ENCODE measurements around the gene AFF3.

GRCh38 chr2:99554238-99554637, 588.2 kb downstream of the AFF3 start:
- TF ChIP-seq KDM6A (CRISPR knock-in tag; IDR thresholded peaks at IDR 0.05; ENCODE audit: low read depth) (no peak), ESRRA (CRISPR knock-in tag; IDR thresholded peaks at IDR 0.05; ENCODE audit: low read depth) (no peak), RXRA (CRISPR knock-in tag; IDR thresholded peaks at IDR 0.05) (no peak), AHR (CRISPR knock-in tag; IDR thresholded peaks at IDR 0.05) (no peak), HMG20A (CRISPR knock-in tag; IDR thresholded peaks at IDR 0.05; ENCODE audit: borderline replicate concordance) (no peak), JUN (CRISPR knock-in tag; IDR thresholded peaks at IDR 0.05) (no peak), ZBED4 (CRISPR knock-in tag; IDR thresholded peaks at IDR 0.05; ENCODE audit: borderline replicate concordance) (no peak), SP1 (IDR thresholded peaks at IDR 0.05) (no peak), SP1 (CRISPR knock-in tag; IDR thresholded peaks at IDR 0.05) (no peak), HOXA5 (CRISPR knock-in tag; IDR thresholded peaks at IDR 0.05) (no peak), KLF6 (CRISPR knock-in tag; IDR thresholded peaks at IDR 0.05) (no peak), MYC (CRISPR knock-in tag; IDR thresholded peaks at IDR 0.05; ENCODE audit: borderline replicate concordance) (no peak), SRF (IDR thresholded peaks at IDR 0.05; ENCODE audit: low read depth, low read length) (no peak)

Measured in HepG2 (cell line).